Esophagus muscularis mucosa (tissue), 4 donors: Measurements from ENCODE around the gene NINJ2. TPM values are rescaled to one million over a fixed set of nuclear protein-coding genes. Genes with fewer than 3 reads are reported as not detected.

Experiments used
- DNase-seq: peaks from one replicate; pipeline ENCODE4 v3.0.0-alpha.2; 2017; ENCODE audit errors: extremely low spot score
- H3K27ac ChIP-seq, 4 donors: fragments of 200-600 bp; sonication (generic); replicated peaks in 1 of 4; 1 replicate in 3 of 4; 2 replicates in 1 of 4; pipeline ENCODE4 v1.5.1; 2016 to 2019; ENCODE audit warnings: mild to moderate bottlenecking in 1 of 4
- H3K27me3 ChIP-seq, 4 donors: fragments of 200-600 bp; sonication (generic); one replicate each; pipeline versions ENCODE4 v1.5.1 to v1.6.0; 2016 to 2019
- H3K36me3 ChIP-seq, 4 donors: fragments of 200-600 bp; sonication (generic); one replicate each; pipeline ENCODE4 v1.5.1; 2016 to 2019
- H3K4me1 ChIP-seq, 4 donors: fragments of 200-600 bp; sonication (generic); one replicate each; pipeline ENCODE4 v1.5.1; 2016 to 2019
- H3K4me3 ChIP-seq, 4 donors: fragments of 200-600 bp; sonication (generic); 1 replicate in 2 of 4; 2 replicates in 2 of 4; pipeline ENCODE4 v1.5.1; 2016 to 2019; ENCODE audit warnings: mild to moderate bottlenecking in 4 of 4, moderate library complexity in 1 of 4
- H3K9me3 ChIP-seq, 4 donors: fragments of 200-600 bp; sonication (generic); 1 replicate in 3 of 4; 2 replicates in 1 of 4; pipeline ENCODE4 v1.5.1; 2016 to 2019
- CTCF ChIP-seq, 3 experiments: fragments of 200-600 bp in 2 of 3; fragments of 450-650 bp in 1 of 3; sonication (generic) in 2 of 3; IDR thresholded peaks; one replicate each; pipeline ENCODE4 v1.5.1; 2017 to 2019; ENCODE audit warnings: antibody characterized with exemption in 3 of 3, mild to moderate bottlenecking in 2 of 3, moderate library complexity in 1 of 3
- EP300 ChIP-seq: sonication (generic); formaldehyde crosslinking; IDR thresholded peaks from one replicate; pipeline ENCODE4 v1.6.1; 2017; ENCODE audit warnings: antibody characterized with exemption
- POLR2A ChIP-seq: fragments of 450-650 bp; IDR thresholded peaks from one replicate; pipeline ENCODE4 v1.6.1; 2017; ENCODE audit warnings: antibody characterized with exemption, moderate library complexity, mild to moderate bottlenecking, low read depth
- POLR2AphosphoS5 ChIP-seq, 2 donors: sonication (generic); formaldehyde crosslinking; IDR thresholded peaks; one replicate each; pipeline ENCODE4 v1.6.1; 2017; ENCODE audit warnings: antibody characterized with exemption in 2 of 2
- WGBS: methylation state at CpG from one replicate; pipeline ENCODE4 v1.1.5; 2018; 5-methylcytosine and 5-hydroxymethylcytosine counted together
- intact Hi-C: fragments of 100-400 bp; cut with DNase I; formaldehyde crosslinking; loops from one replicate; pipeline ENCODE4 v1.15.1; 2023
- total RNA-seq, 4 donors: library from RNA; depleted of rRNA; stranded (reverse); fragments of >200 nt; gene quantifications; one replicate each; pipeline versions ENCODE4 v1.1.0 to v1.2.1, GENCODE V29; 2016

The NINJ2 gene
- total RNA-seq, 4 donors from 2014 or later: 2.9 to 11.1 (median 7.1) TPM

- no peaks in the 10 kb centered on the region for H3K9me3 ChIP-seq
- DNase-seq: no peak
- H3K4me1 ChIP-seq: peaks cover 17 to 55% (median 45%) of the 10 kb centered on the region in 4 donors
- H3K27ac ChIP-seq: no peak overlapping the region
- no peaks in the 10 kb centered on the region for H3K27me3 ChIP-seq
- WGBS: 78% methylated on average over 5 of the region's 7 CpGs
- intact Hi-C loops: no loop called here
- no peak overlapping the region for H3K4me3 ChIP-seq
- no peaks in the 10 kb centered on the region for H3K36me3 ChIP-seq
- TF ChIP-seq POLR2A (no peak), POLR2AphosphoS5 (IDR thresholded peaks at IDR 0.05) (no peak), CTCF (IDR thresholded peaks at IDR 0.05) (no peak), EP300 (no peak)
These were observed 51.0 kb downstream of the NINJ2 start for GRCh38 chr12:612293-612692.

GRCh38 chr12:611721-612120 lies 51.5 kb downstream of the NINJ2 start:
- Histone ChIP-seq H3K4me3 (no peak overlapping the region), H3K36me3 (no peaks in the 10 kb centered on the region), H3K4me1 (peaks cover 17 to 53% (median 45%) of the 10 kb centered on the region in 4 donors), H3K27ac (no peak overlapping the region), H3K27me3 (no peaks in the 10 kb centered on the region), H3K9me3 (no peaks in the 10 kb centered on the region)
- WGBS: 93% methylated on average over 3 of the region's 3 CpGs
- DNase-seq: no peak
- TF ChIP-seq EP300: no peak
- no peak for TF ChIP-seq POLR2AphosphoS5 (IDR thresholded peaks at IDR 0.05)
- no peak for TF ChIP-seq POLR2A
- TF ChIP-seq CTCF (IDR thresholded peaks at IDR 0.05): no peak
- intact Hi-C loops: no loop called here

- no peak for DNase-seq
- TF ChIP-seq EP300 (no peak), CTCF (IDR thresholded peaks at IDR 0.05) (no peak), POLR2AphosphoS5 (IDR thresholded peaks at IDR 0.05) (no peak), POLR2A (no peak)
- Histone ChIP-seq H3K27me3 (no peaks in the 10 kb centered on the region), H3K36me3 (no peaks in the 10 kb centered on the region), H3K4me1 (peaks cover 14 to 30% (median 28%) of the 10 kb centered on the region in 4 donors), H3K27ac (peak overlapping the region in 1 of 4 donors; percentile 6), H3K9me3 (no peaks in the 10 kb centered on the region), H3K4me3 (no peak overlapping the region)
- WGBS: 96% methylated on average over 57 of the region's 58 CpGs
- intact Hi-C loops: no loop called here
These were observed 54.3 kb downstream of the NINJ2 start for GRCh38 chr12:608921-609320.

- Histone ChIP-seq H3K4me1 (peaks cover 14 to 29% (median 28%) of the 10 kb centered on the region in 4 donors), H3K9me3 (no peaks in the 10 kb centered on the region), H3K27ac (peak overlapping the region in 3 of 4 donors; percentile 6 to 47 (median 19)), H3K36me3 (no peaks in the 10 kb centered on the region), H3K4me3 (no peak overlapping the region), H3K27me3 (no peaks in the 10 kb centered on the region)
- TF ChIP-seq POLR2A (no peak), EP300 (no peak), CTCF (IDR thresholded peaks at IDR 0.05) (no peak), POLR2AphosphoS5 (IDR thresholded peaks at IDR 0.05) (no peak)
- 100% methylated on average over 3 of the region's 3 CpGs for WGBS
- no peak for DNase-seq
- intact Hi-C loops: no loop called here
These were observed 54.8 kb downstream of the NINJ2 start for GRCh38 chr12:608413-608812.

GRCh38 chr12:607541-608001 lies 55.7 kb downstream of the NINJ2 start:
- Histone ChIP-seq H3K4me1 (peaks cover 14 to 29% (median 28%) of the 10 kb centered on the region in 4 donors), H3K36me3 (no peaks in the 10 kb centered on the region), H3K4me3 (no peak overlapping the region), H3K27ac (peak overlapping the region in 2 of 4 donors; percentile 40 to 47), H3K9me3 (no peaks in the 10 kb centered on the region), H3K27me3 (no peaks in the 10 kb centered on the region)
- no peak for DNase-seq
- WGBS: 31% methylated on average over 5 of the region's 5 CpGs
- no peak for TF ChIP-seq POLR2A
- TF ChIP-seq POLR2AphosphoS5 (IDR thresholded peaks at IDR 0.05): peak; percentile 33 to 42
- intact Hi-C loops: no loop called here
